Superior temporal gyrus (tissue), 1 donor: ENCODE measurements around the gene PI4K2B.
A peak's percentile ranks its signal among the peaks of the same experiment; 100 is the strongest.
"Not testable (repeated sequence)": the region's sequence is repeated elsewhere in the genome, so short reads cannot be mapped to it uniquely, and the experiment has no call there.

Source experiments
- DNase-seq: peaks from one replicate; pipeline ENCODE4 v3.0.0-alpha.2; 2016; ENCODE audit errors: extremely low spot score

Gene PI4K2B

GRCh38 chr4:25233737-25234389, at the start of gene PI4K2B:
Gene PI4K2B, plus strand, starts transcription at chr4:25234033. Its CDS starts 131 bp downstream, at chr4:25234164.
- peak; percentile 71 for DNase-seq

- no peak for DNase-seq
Observed at GRCh38 chr4:25184056-25184455, 49.8 kb upstream of the PI4K2B start.

- no peak for DNase-seq
Observed at GRCh38 chr4:25190407-25190806, 43.4 kb upstream of the PI4K2B start.

- no peak for DNase-seq
Observed at GRCh38 chr4:25198713-25199112, 35.1 kb upstream of the PI4K2B start.

- no peak for DNase-seq
Observed at GRCh38 chr4:25207997-25208396, 25.8 kb upstream of the PI4K2B start.

GRCh38 chr4:25209702-25210101, 24.1 kb upstream of the PI4K2B start:
- no peak for DNase-seq

- DNase-seq, result no peak
Observed at GRCh38 chr4:25211721-25212120, 22.1 kb upstream of the PI4K2B start.

- no peak for DNase-seq
Observed at GRCh38 chr4:25212822-25213221, 21.0 kb upstream of the PI4K2B start.

- no peak for DNase-seq
Observed at GRCh38 chr4:25213347-25213979, 20.4 kb upstream of the PI4K2B start.

GRCh38 chr4:25214750-25215149, 19.1 kb upstream of the PI4K2B start:
- DNase-seq, result not testable (repeated sequence)

- DNase-seq, result no peak
Observed at GRCh38 chr4:25215511-25215910, 18.3 kb upstream of the PI4K2B start.

GRCh38 chr4:25221377-25221776, 12.5 kb upstream of the PI4K2B start:
- no peak for DNase-seq

- no peak for DNase-seq
Observed at GRCh38 chr4:25223802-25224375, 9.9 kb upstream of the PI4K2B start.

- DNase-seq, result no peak
Observed at GRCh38 chr4:25229804-25230203, 4.0 kb upstream of the PI4K2B start.

GRCh38 chr4:25233194-25233593, 639 bp upstream of the PI4K2B start:
- DNase-seq, result no peak

- DNase-seq, result peak; percentile 74
Observed at GRCh38 chr4:25234390-25235370, 847 bp downstream of the PI4K2B start.

- DNase-seq, result no peak
Observed at GRCh38 chr4:25235401-25235800, 1.6 kb downstream of the PI4K2B start.

GRCh38 chr4:25236030-25236429, 2.2 kb downstream of the PI4K2B start:
- DNase-seq, result not testable (repeated sequence)

GRCh38 chr4:25236971-25237370, 3.1 kb downstream of the PI4K2B start:
- no peak for DNase-seq

- no peak for DNase-seq
Observed at GRCh38 chr4:25238052-25238451, 4.2 kb downstream of the PI4K2B start.

- DNase-seq, result not testable (repeated sequence)
Observed at GRCh38 chr4:25239528-25239927, 5.7 kb downstream of the PI4K2B start.

GRCh38 chr4:25240754-25241210, 6.9 kb downstream of the PI4K2B start:
- DNase-seq, result not testable (repeated sequence)
